Aorta (tissue), 5 donors: ENCODE measurements around the gene HOXA2. TPM values are rescaled to one million over a fixed set of nuclear protein-coding genes. Genes with fewer than 3 reads are reported as not detected.

Experiments
- ATAC-seq: fragments of 200-7000 bp; cut with Tn5 transposase; one replicate; pipeline ENCODE4 v1.9.1; 2022; ENCODE audit warnings: moderate library complexity; ENCODE audit not compliant: low FRiP score
- DNase-seq, 2 donors: peaks; one replicate each; pipeline ENCODE4 v3.0.0-alpha.2; 2020
- H3K27ac ChIP-seq, 2 donors: one replicate each; pipeline ENCODE4 v1.5.1; 2013; ENCODE audit warnings: low read length in 2 of 2, mild to moderate bottlenecking in 2 of 2, moderate library complexity in 2 of 2, control low read depth in 1 of 2, inconsistent platforms in 1 of 2, low read depth in 1 of 2
- H3K27me3 ChIP-seq, 2 donors: one replicate each; pipeline ENCODE4 v1.6.1; 2013; ENCODE audit warnings: control low read depth in 1 of 2, low read length in 1 of 2, mild to moderate bottlenecking in 1 of 2, moderate library complexity in 1 of 2; ENCODE audit not compliant: insufficient read depth in 2 of 2, control insufficient read depth in 1 of 2
- H3K36me3 ChIP-seq, 2 donors: one replicate each; pipeline ENCODE4 v1.6.1; 2013; ENCODE audit warnings: control low read depth in 1 of 2, low read length in 1 of 2, mild to moderate bottlenecking in 1 of 2; ENCODE audit not compliant: insufficient read depth in 2 of 2, control insufficient read depth in 1 of 2
- H3K4me1 ChIP-seq, 2 donors: one replicate each; pipeline ENCODE4 v1.6.1; 2013; ENCODE audit warnings: low read length in 2 of 2, control low read depth in 1 of 2, mild to moderate bottlenecking in 1 of 2, moderate library complexity in 1 of 2; ENCODE audit not compliant: insufficient read depth in 2 of 2, control insufficient read depth in 1 of 2
- H3K4me3 ChIP-seq, 2 donors: one replicate each; pipeline ENCODE4 v1.5.1; 2013; ENCODE audit warnings: low read length in 2 of 2, control low read depth in 1 of 2, mild to moderate bottlenecking in 1 of 2
- H3K9me3 ChIP-seq: one replicate; pipeline ENCODE4 v1.6.1; 2013; ENCODE audit warnings: mild to moderate bottlenecking, low read length; ENCODE audit not compliant: control insufficient read depth
- WGBS, 2 donors: extraction: QIAGEN DNeasy Blood & Tissue Kit; methylation state at CpG; one replicate each; pipeline ENCODE4 v1.1.7; 2013; 5-methylcytosine and 5-hydroxymethylcytosine counted together
- intact Hi-C, 2 donors: fragments of 100-400 bp; cut with DNase I; formaldehyde crosslinking; loops; one replicate each; pipeline versions ENCODE4 v1.14.2 to v1.15.0; 2022
- polyA plus RNA-seq, 2 donors: library from polyadenylated mRNA; stranded (reverse); fragments of 200-250 nt; gene quantifications; one replicate each; pipeline ENCODE4 v1.2.3, GENCODE V29; 2013
- total RNA-seq, 2 donors: library from RNA; stranded (reverse); fragmentation: NEBNext Ultra II Directional; extraction: Animal tissue kit (Norgen Biotek cat#: 25700); gene quantifications; one replicate each; pipeline ENCODE4 v1.2.1, GENCODE V29; 2021
- donor health status: healthy with polysubstance abuse.
- donor health status: Bipolar disorder and iron deficiency.
- donor health status: DM: no; HTN: no; CAD: no.
- donor health status: DM: no; HTN: no; CAD: no.
- donor health status: DM: yes; HTN: yes; CAD: no.

Gene HOXA2
- total and polyA plus RNA-seq, 4 donors = 1.6 to 4.7 (median 2.9) TPM

GRCh38 chr7:27147199-27148030 is 44.9 kb upstream of the HOXA2 start, which contains the start of gene HOXA6:
TSS of gene HOXA6 (minus strand) at chr7:27147774. CDS start at chr7:27147749, 25 bp downstream.
- H3K27ac ChIP-seq = peak within 1 kb of the TSS; percentile 16 to 35
- H3K27me3 ChIP-seq = no peaks in the 10 kb centered on the region
- ATAC-seq = no peak

GRCh38 chr7:27146491-27147198 is 44.2 kb upstream of the HOXA2 start:
- Histone ChIP-seq H3K9me3 (no peaks in the 10 kb centered on the region), H3K4me3 (no peak overlapping the region), H3K27ac (no peak overlapping the region), H3K36me3 (no peaks in the 10 kb centered on the region), H3K4me1 (no peaks in the 10 kb centered on the region), H3K27me3 (no peaks in the 10 kb centered on the region)
- ATAC-seq (no peak), DNase-seq (no peak)
- 75 to 89% methylated on average over 4 to 5 of the region's 5 CpGs for WGBS, 2 donors
- intact Hi-C loops = no loop called here

More at GRCh38 chr7:27147199-27148030, 44.9 kb upstream of the HOXA2 start, which contains the start of gene HOXA6:
- 22 to 30% methylated on average over 63 of the region's 63 CpGs for WGBS, 2 donors
- no peaks in the 10 kb centered on the region for H3K36me3 ChIP-seq
- no peaks in the 10 kb centered on the region for H3K9me3 ChIP-seq
- no peaks in the 10 kb centered on the region for H3K4me1 ChIP-seq
- intact Hi-C loops = no loop called here
- DNase-seq = peak; percentile 78 to 92
- peak within 1 kb of the TSS; percentile 8 to 28 for H3K4me3 ChIP-seq

- Histone ChIP-seq H3K36me3 (no peaks in the 10 kb centered on the region), H3K27me3 (no peaks in the 10 kb centered on the region), H3K4me1 (no peaks in the 10 kb centered on the region), H3K27ac (no peak overlapping the region), H3K9me3 (no peaks in the 10 kb centered on the region), H3K4me3 (no peak overlapping the region)
- ATAC-seq = no peak
- intact Hi-C loops = no loop called here
- no peak for DNase-seq
- 71 to 92% methylated on average over 11 of the region's 11 CpGs for WGBS, 2 donors
Observed at GRCh38 chr7:27145914-27146412, 43.5 kb upstream of the HOXA2 start.

GRCh38 chr7:27145165-27145913 is 42.9 kb upstream of the HOXA2 start:
- Histone ChIP-seq H3K36me3 (no peaks in the 10 kb centered on the region), H3K9me3 (no peaks in the 10 kb centered on the region), H3K4me3 (no peak overlapping the region), H3K27ac (no peak overlapping the region), H3K27me3 (no peaks in the 10 kb centered on the region), H3K4me1 (no peaks in the 10 kb centered on the region)
- WGBS, 2 donors = 68 to 91% methylated on average over 45 to 47 of the region's 47 CpGs
- no peak for ATAC-seq
- peak in 1 of 2 donors; percentile 80 for DNase-seq
- intact Hi-C loops = no loop called here

- Histone ChIP-seq H3K4me1 (no peaks in the 10 kb centered on the region), H3K9me3 (no peaks in the 10 kb centered on the region), H3K36me3 (no peaks in the 10 kb centered on the region), H3K27me3 (no peaks in the 10 kb centered on the region), H3K4me3 (no peak overlapping the region), H3K27ac (no peak overlapping the region)
- intact Hi-C loops = loop anchor here in 1 of 2 donors (5.0 kb wide), 1 partner anchor 47 kb away; the partner anchor contains the start of gene HOXA1
- 63 to 79% methylated on average over 31 of the region's 31 CpGs for WGBS, 2 donors
- DNase-seq (peak in 1 of 2 donors; percentile 77), ATAC-seq (peak; percentile 1)
Observed at GRCh38 chr7:27144781-27145164, 42.3 kb upstream of the HOXA2 start.

- ATAC-seq (no peak), DNase-seq (no peak)
- Histone ChIP-seq H3K27ac (no peak overlapping the region), H3K4me3 (no peak overlapping the region), H3K27me3 (no peaks in the 10 kb centered on the region), H3K4me1 (no peaks in the 10 kb centered on the region), H3K36me3 (no peaks in the 10 kb centered on the region), H3K9me3 (no peaks in the 10 kb centered on the region)
- intact Hi-C loops = loop anchor here (2.0 to 5.0 kb wide), 2 partner anchors 47 to 289 kb away; partner anchors contain the start of gene HOXA1 (in 1 of the 2)
- 54 to 61% methylated on average over 40 of the region's 40 CpGs for WGBS, 2 donors
Observed at GRCh38 chr7:27143950-27144780, 41.7 kb upstream of the HOXA2 start.

- no peaks in the 10 kb centered on the region for H3K27me3 ChIP-seq
- 6% methylated on average over 86 of the region's 86 CpGs for WGBS, 2 donors
Observed at GRCh38 chr7:27143023-27143949, 40.8 kb upstream of the HOXA2 start, which contains the start of gene HOXA5. TSS of gene HOXA5 (minus strand) at chr7:27143681. CDS start at chr7:27143607, 74 bp downstream.

More at GRCh38 chr7:27143023-27143949, 40.8 kb upstream of the HOXA2 start, which contains the start of gene HOXA5:
- DNase-seq (peak; percentile 80 to 92), ATAC-seq (peak; percentile 81)
- Histone ChIP-seq H3K4me3 (peak within 1 kb of the TSS; percentile 37 to 67), H3K27ac (peak within 1 kb of the TSS; percentile 20 to 58), H3K36me3 (no peaks in the 10 kb centered on the region), H3K4me1 (no peaks in the 10 kb centered on the region), H3K9me3 (no peaks in the 10 kb centered on the region)
- intact Hi-C loops = loop anchor here (2.0 to 5.0 kb wide), 2 partner anchors 46 to 288 kb away; partner anchors contain the start of gene HOXA1 (in 1 of the 2)
